Cardiac muscle cell (in vitro differentiated cells and primary cell): ENCODE measurements around the gene CLEC10A. TPM values are rescaled to one million over a fixed set of nuclear protein-coding genes. Genes with fewer than 3 reads are reported as not detected.

Experiments used
- DNase-seq, 2 donors: peaks; one replicate each; pipeline versions ENCODE4 v3.0.0 to v3.0.0-alpha.2; 2010 to 2017; ENCODE audit warnings: low read depth in 1 of 2, low spot score in 1 of 2
- H3K27ac ChIP-seq: fragments of 200-600 bp; sonication (generic); 2 replicates; pipeline ENCODE4 v1.5.1; 2016
- H3K27me3 ChIP-seq: fragments of 200-600 bp; sonication (generic); 2 replicates; pipeline ENCODE4 v1.6.0; 2016; ENCODE audit warnings: control low read depth
- H3K36me3 ChIP-seq: fragments of 200-600 bp; sonication (generic); 2 replicates; pipeline ENCODE4 v1.5.1; 2016; ENCODE audit warnings: control low read depth
- H3K4me1 ChIP-seq: fragments of 200-600 bp; sonication (generic); 2 replicates; pipeline ENCODE4 v1.8.1; 2017; ENCODE audit warnings: low read depth, mild to moderate bottlenecking, mixed run types
- H3K4me3 ChIP-seq: fragments of 200-600 bp; sonication (generic); 2 replicates; pipeline ENCODE4 v1.5.1; 2016; ENCODE audit warnings: mild to moderate bottlenecking
- H3K9me3 ChIP-seq: fragments of 200-600 bp; sonication (generic); 2 replicates; pipeline ENCODE4 v1.5.1; 2017; ENCODE audit warnings: low read depth, mild to moderate bottlenecking, control low read depth
- CTCF ChIP-seq: IDR thresholded peaks from 2 replicates; pipeline ENCODE4 v1.5.1; 2012; ENCODE audit warnings: low read depth, mild to moderate bottlenecking, low read length
- polyA plus RNA-seq: library from polyadenylated mRNA; unstranded; fragments of >200 nt; fragmentation: Nextera tagmentation; extraction: Ambion mirVana; gene quantifications from 2 replicates; pipeline ENCODE4 v1.2.1, GENCODE V29; 2016
- total RNA-seq: library from RNA; depleted of rRNA; stranded (reverse); fragments of >200 nt; gene quantifications from 2 replicates; pipeline ENCODE4 v1.2.3, GENCODE V29; 2016

CLEC10A gene
- total and polyA plus RNA-seq, 2 experiments from 2014 or later: not detected

GRCh38 chr17:7109461-7110322 is 29.6 kb upstream of the CLEC10A start:
- no peaks in the 10 kb centered on the region for H3K4me1 ChIP-seq
- H3K4me3 ChIP-seq: no peak overlapping the region
- H3K9me3 ChIP-seq: no peaks in the 10 kb centered on the region
- H3K27ac ChIP-seq: no peak overlapping the region
- no peaks in the 10 kb centered on the region for H3K27me3 ChIP-seq
- no peaks in the 10 kb centered on the region for H3K36me3 ChIP-seq
- TF ChIP-seq CTCF: no peak
- DNase-seq: no peak

- H3K36me3 ChIP-seq: no peaks in the 10 kb centered on the region
- no peaks in the 10 kb centered on the region for H3K4me1 ChIP-seq
- DNase-seq: no peak
- H3K4me3 ChIP-seq: no peak overlapping the region
- TF ChIP-seq CTCF: no peak
- H3K27me3 ChIP-seq: no peaks in the 10 kb centered on the region
- no peak overlapping the region for H3K27ac ChIP-seq
- H3K9me3 ChIP-seq: no peaks in the 10 kb centered on the region
Measured at GRCh38 chr17:7108981-7109380, 28.9 kb upstream of the CLEC10A start.

GRCh38 chr17:7108560-7108925 is 28.5 kb upstream of the CLEC10A start:
- no peaks in the 10 kb centered on the region for H3K9me3 ChIP-seq
- no peak for TF ChIP-seq CTCF
- no peak for DNase-seq
- H3K27ac ChIP-seq: no peak overlapping the region
- no peaks in the 10 kb centered on the region for H3K27me3 ChIP-seq
- H3K36me3 ChIP-seq: no peaks in the 10 kb centered on the region
- H3K4me1 ChIP-seq: no peaks in the 10 kb centered on the region
- H3K4me3 ChIP-seq: no peak overlapping the region

GRCh38 chr17:7107795-7108559 is 27.9 kb upstream of the CLEC10A start:
- TF ChIP-seq CTCF: no peak
- H3K36me3 ChIP-seq: no peaks in the 10 kb centered on the region
- no peak for DNase-seq
- no peaks in the 10 kb centered on the region for H3K4me1 ChIP-seq
- H3K9me3 ChIP-seq: no peaks in the 10 kb centered on the region
- no peak overlapping the region for H3K27ac ChIP-seq
- no peak overlapping the region for H3K4me3 ChIP-seq
- H3K27me3 ChIP-seq: no peaks in the 10 kb centered on the region

- TF ChIP-seq CTCF: no peak
- Histone ChIP-seq H3K27ac (no peak overlapping the region), H3K27me3 (no peaks in the 10 kb centered on the region), H3K4me1 (no peaks in the 10 kb centered on the region), H3K9me3 (no peaks in the 10 kb centered on the region), H3K4me3 (no peak overlapping the region), H3K36me3 (no peaks in the 10 kb centered on the region)
- no peak for DNase-seq
Measured at GRCh38 chr17:7107012-7107754, 27.1 kb upstream of the CLEC10A start.
